ENCODE data around the gene OR52W1.

The OR52W1 gene

GRCh38 chr11:6191742-6192141 lies 7.3 kb upstream of the OR52W1 start:
- no peak for TF ChIP-seq CTCF (IDR thresholded peaks at IDR 0.05; ENCODE audit: extremely low read depth, insufficient read depth, missing control alignments)
- in situ Hi-C loops (cut with MboI; ENCODE audit: low pct_unique_long_range_greater_than_20kb, low sequenced_read_pairs, unreplicated experiment), result no loop called here
- no peak for DNase-seq (ENCODE audit: low spot score)

- no peak for TF ChIP-seq CTCF (IDR thresholded peaks at IDR 0.05; ENCODE audit: extremely low read depth, insufficient read depth, missing control alignments)
- in situ Hi-C loops (cut with MboI; ENCODE audit: low pct_unique_long_range_greater_than_20kb, low sequenced_read_pairs, unreplicated experiment), result no loop called here
These were observed 4.9 kb upstream of the OR52W1 start for GRCh38 chr11:6194065-6194581.

GRCh38 chr11:6196396-6196795 lies 2.6 kb upstream of the OR52W1 start:
- in situ Hi-C loops (cut with MboI; ENCODE audit: low pct_unique_long_range_greater_than_20kb, low sequenced_read_pairs, unreplicated experiment), result no loop called here

More at GRCh38 chr11:6194065-6194581, 4.9 kb upstream of the OR52W1 start:
- DNase-seq (ENCODE audit: low spot score), result no peak

GRCh38 chr11:6197466-6198200 lies 1.4 kb upstream of the OR52W1 start:
- no peak for DNase-seq (ENCODE audit: low spot score)
- in situ Hi-C loops (cut with MboI; ENCODE audit: low pct_unique_long_range_greater_than_20kb, low sequenced_read_pairs, unreplicated experiment), result no loop called here
- no peak for TF ChIP-seq CTCF (IDR thresholded peaks at IDR 0.05; ENCODE audit: extremely low read depth, insufficient read depth, missing control alignments)

More at GRCh38 chr11:6196396-6196795, 2.6 kb upstream of the OR52W1 start:
- TF ChIP-seq CTCF (IDR thresholded peaks at IDR 0.05; ENCODE audit: extremely low read depth, insufficient read depth, missing control alignments), result no peak
- DNase-seq (ENCODE audit: low spot score), result no peak

- TF ChIP-seq CTCF (IDR thresholded peaks at IDR 0.05; ENCODE audit: extremely low read depth, insufficient read depth, missing control alignments), result no peak
- in situ Hi-C loops (cut with MboI; ENCODE audit: low pct_unique_long_range_greater_than_20kb, low sequenced_read_pairs, unreplicated experiment), result no loop called here
- DNase-seq (ENCODE audit: low spot score), result no peak
These were observed 2.0 kb downstream of the OR52W1 start for GRCh38 chr11:6200975-6201374.

- DNase-seq (ENCODE audit: low spot score), result no peak
- no peak for TF ChIP-seq CTCF (IDR thresholded peaks at IDR 0.05; ENCODE audit: extremely low read depth, insufficient read depth, missing control alignments)
- in situ Hi-C loops (cut with MboI; ENCODE audit: low pct_unique_long_range_greater_than_20kb, low sequenced_read_pairs, unreplicated experiment), result no loop called here
These were observed 2.5 kb downstream of the OR52W1 start for GRCh38 chr11:6201481-6201880.
